Testis (tissue), 5 donors: ENCODE results near the gene SYDE1. TPM values are rescaled to one million over a fixed set of nuclear protein-coding genes. Genes with fewer than 3 reads are reported as not detected.
"Not testable (repeated sequence)": the region's sequence is repeated elsewhere in the genome, so short reads cannot be mapped to it uniquely, and the experiment has no call there.

Experiments used
- DNase-seq: peaks from one replicate; pipeline ENCODE4 v3.0.0-alpha.2; 2019
- H3K27ac ChIP-seq, 2 donors: fragments of 200-600 bp; sonication (generic); one replicate each; pipeline ENCODE4 v1.5.1; 2019
- H3K27me3 ChIP-seq: fragments of 200-600 bp; sonication (generic); one replicate; pipeline ENCODE4 v1.5.1; 2019
- H3K36me3 ChIP-seq: fragments of 200-600 bp; sonication (generic); one replicate; pipeline ENCODE4 v1.5.1; 2017; ENCODE audit warnings: low read depth; ENCODE audit errors: missing control alignments
- H3K4me1 ChIP-seq: fragments of 200-600 bp; sonication (generic); one replicate; pipeline ENCODE4 v1.5.1; 2019
- H3K4me3 ChIP-seq, 2 donors: fragments of 200-600 bp; sonication (generic); one replicate each; pipeline ENCODE4 v1.5.1; 2017 to 2019
- H3K9me3 ChIP-seq: fragments of 200-600 bp; sonication (generic); one replicate; pipeline ENCODE4 v1.5.1; 2017
- POLR2A ChIP-seq: fragments of 450-650 bp; IDR thresholded peaks from one replicate; pipeline ENCODE4 v1.6.1; 2017; ENCODE audit warnings: antibody characterized with exemption, mild to moderate bottlenecking, moderate library complexity
- WGBS, 2 donors: methylation state at CpG; one replicate each; pipeline ENCODE4 v1.1.5; 2018; 5-methylcytosine and 5-hydroxymethylcytosine counted together
- intact Hi-C: fragments of 100-400 bp; cut with DNase I; formaldehyde crosslinking; loops from one replicate; pipeline ENCODE4 v1.15.1; 2023; ENCODE audit warnings: low total_unique reads
- long read RNA-seq, 2 donors: transcript quantifications; one replicate each; lab custom pipeline, GENCODE V29; 2026
- polyA plus RNA-seq: library from polyadenylated mRNA; stranded (reverse); fragments of 350-450 nt; fragmentation: Illumina TruSeq; extraction: RNeasy Lipid Tissue Mini Kit (QIAGEN cat#74804); gene quantifications from one replicate; pipeline ENCODE4 v1.2.3, GENCODE V29; 2014; ENCODE audit warnings: low read depth, low replicate concordance; ENCODE audit not compliant: insufficient read depth
- total RNA-seq, 2 donors: library from RNA; depleted of rRNA; stranded (reverse); fragments of >200 nt; gene quantifications; one replicate each; pipeline ENCODE4 v1.2.3, GENCODE V29; 2016
- TF ChIP-seq, protein P1 (sequence below), 3 experiments: fragments of 450-650 bp in 2 of 3; fragments of 200-600 bp in 1 of 3; sonication (generic) in 1 of 3; IDR thresholded peaks; one replicate each; pipeline ENCODE4 v1.5.1; 2016 to 2019; ENCODE audit warnings: antibody characterized with exemption in 3 of 3, mild to moderate bottlenecking in 2 of 3, moderate library complexity in 1 of 3

Gene SYDE1
- total RNA-seq (10 to 100 TPM in 1 of 2 donors, 1 to 10 TPM in 1; 6.7 to 12.3 TPM), polyA plus RNA-seq (9.3 TPM)
- long read RNA-seq, donor 1, partial matches to known transcripts = 0 of 5 reads
- long read RNA-seq, donor 1, other reads (novel, unspliced or antisense) = 0 of 5 reads
- long read RNA-seq, donor 2, partial matches to known transcripts = 0 of 3 reads
- long read RNA-seq, donor 2, other reads (novel, unspliced or antisense) = 0 of 3 reads

GRCh38 chr19:15107061-15108010 lies at the start of gene SYDE1:
TSS of gene SYDE1 (plus strand) at chr19:15107401. CDS start at chr19:15107434, 33 bp downstream.
- 0 to 3% methylated on average over 8 to 77 of the region's 78 CpGs for WGBS, 2 donors
- Histone ChIP-seq H3K27ac (peak within 1 kb of the TSS; percentile 80 to 89), H3K9me3 (no peaks in the 10 kb centered on the region), H3K4me3 (peak within 1 kb of the TSS; percentile 71 to 83), H3K27me3 (no peaks in the 10 kb centered on the region), H3K4me1 (peaks cover 12% of the 10 kb centered on the region), H3K36me3 (no peaks in the 10 kb centered on the region)
- intact Hi-C loops = no loop called here
- no peak for DNase-seq
- TF ChIP-seq, protein P1, sequence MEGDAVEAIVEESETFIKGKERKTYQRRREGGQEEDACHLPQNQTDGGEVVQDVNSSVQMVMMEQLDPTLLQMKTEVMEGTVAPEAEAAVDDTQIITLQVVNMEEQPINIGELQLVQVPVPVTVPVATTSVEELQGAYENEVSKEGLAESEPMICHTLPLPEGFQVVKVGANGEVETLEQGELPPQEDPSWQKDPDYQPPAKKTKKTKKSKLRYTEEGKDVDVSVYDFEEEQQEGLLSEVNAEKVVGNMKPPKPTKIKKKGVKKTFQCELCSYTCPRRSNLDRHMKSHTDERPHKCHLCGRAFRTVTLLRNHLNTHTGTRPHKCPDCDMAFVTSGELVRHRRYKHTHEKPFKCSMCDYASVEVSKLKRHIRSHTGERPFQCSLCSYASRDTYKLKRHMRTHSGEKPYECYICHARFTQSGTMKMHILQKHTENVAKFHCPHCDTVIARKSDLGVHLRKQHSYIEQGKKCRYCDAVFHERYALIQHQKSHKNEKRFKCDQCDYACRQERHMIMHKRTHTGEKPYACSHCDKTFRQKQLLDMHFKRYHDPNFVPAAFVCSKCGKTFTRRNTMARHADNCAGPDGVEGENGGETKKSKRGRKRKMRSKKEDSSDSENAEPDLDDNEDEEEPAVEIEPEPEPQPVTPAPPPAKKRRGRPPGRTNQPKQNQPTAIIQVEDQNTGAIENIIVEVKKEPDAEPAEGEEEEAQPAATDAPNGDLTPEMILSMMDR (IDR thresholded peaks at IDR 0.05) = no peak
- no peak for TF ChIP-seq POLR2A

DNA sequence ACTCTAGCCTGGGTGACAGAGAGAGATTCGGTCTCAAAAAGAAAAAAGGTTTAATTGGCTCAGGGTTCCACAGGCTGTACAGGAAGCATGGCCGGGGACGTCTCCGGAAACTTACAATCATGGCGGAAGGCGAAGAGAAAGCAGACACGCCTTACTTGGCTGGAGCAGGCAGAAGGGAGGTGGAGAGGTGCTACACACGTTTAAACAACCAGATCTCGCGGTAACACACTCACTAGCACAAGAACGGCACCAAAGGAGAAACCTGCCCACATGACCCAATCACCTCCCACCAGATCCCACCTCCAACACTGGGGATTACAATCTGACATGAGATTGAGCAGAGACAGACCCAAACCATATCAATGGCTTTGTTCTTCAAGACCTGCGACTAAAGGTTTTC lies 45.2 kb upstream of the SYDE1 start:
- Histone ChIP-seq H3K4me3 (no peak overlapping the region), H3K4me1 (no peaks in the 10 kb centered on the region), H3K27me3 (no peaks in the 10 kb centered on the region), H3K9me3 (no peaks in the 10 kb centered on the region), H3K27ac (no peak overlapping the region), H3K36me3 (no peaks in the 10 kb centered on the region)
- intact Hi-C loops = no loop called here
- 49 to 65% methylated on average over 12 of the region's 12 CpGs for WGBS, 2 donors
- DNase-seq = no peak
- TF ChIP-seq, protein P1 (IDR thresholded peaks at IDR 0.05) = no peak
- TF ChIP-seq POLR2A = no peak

- intact Hi-C loops, H3K36me3 ChIP-seq, H3K4me1 ChIP-seq, H3K4me3 ChIP-seq, H3K27me3 ChIP-seq, DNase-seq, H3K27ac ChIP-seq, H3K9me3 ChIP-seq: not testable (repeated sequence)
- 54 to 85% methylated on average over 4 of the region's 4 CpGs for WGBS, 2 donors
These were observed 36.8 kb upstream of the SYDE1 start for GRCh38 chr19:15070386-15070785.

DNA sequence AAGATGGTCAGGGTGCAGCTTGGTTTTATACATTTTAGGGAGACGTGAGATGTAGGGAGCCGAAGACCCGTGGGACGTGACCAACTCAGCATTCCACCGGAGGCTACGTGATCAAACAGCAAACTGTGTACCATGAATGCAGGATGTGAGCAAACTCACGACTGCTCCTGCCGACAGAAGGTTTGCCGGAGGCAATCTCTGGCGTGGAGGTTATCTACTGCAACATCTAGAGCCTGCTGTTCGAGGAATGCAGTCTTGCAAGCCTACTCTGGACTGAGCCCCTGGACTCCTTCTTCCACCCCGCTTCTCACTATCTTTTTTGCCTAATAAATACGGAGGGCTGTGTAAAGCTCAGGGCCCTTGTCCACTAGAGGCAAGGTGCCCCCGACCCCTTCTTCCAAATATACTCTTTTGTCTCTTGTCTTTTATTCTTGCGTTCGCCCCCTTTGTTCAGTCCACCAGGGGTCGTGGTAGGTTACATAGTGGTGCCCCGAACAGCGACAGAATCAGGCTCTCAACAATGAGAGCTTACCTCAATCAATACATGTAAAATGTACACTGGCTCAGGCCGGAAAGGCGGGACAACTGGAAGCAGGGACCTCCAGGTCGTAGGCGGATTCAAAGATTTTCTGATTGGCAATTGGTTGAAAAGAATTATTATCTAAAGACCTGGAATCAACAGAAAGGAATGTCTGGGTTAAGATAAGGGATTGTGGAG lies 34.1 kb upstream of the SYDE1 start:
- H3K36me3 ChIP-seq = no peaks in the 10 kb centered on the region
- no peak overlapping the region for H3K4me3 ChIP-seq
- intact Hi-C loops = no loop called here
- no peaks in the 10 kb centered on the region for H3K27me3 ChIP-seq
- 65 to 76% methylated on average over 23 of the region's 23 CpGs for WGBS, 2 donors
- no peak overlapping the region for H3K27ac ChIP-seq
- DNase-seq = no peak
- no peaks in the 10 kb centered on the region for H3K4me1 ChIP-seq
- no peaks in the 10 kb centered on the region for H3K9me3 ChIP-seq
- TF ChIP-seq, protein P1 (IDR thresholded peaks at IDR 0.05) = no peak
- no peak for TF ChIP-seq POLR2A

- Histone ChIP-seq H3K9me3 (no peaks in the 10 kb centered on the region), H3K4me3 (no peak overlapping the region), H3K27ac (no peak overlapping the region), H3K4me1 (no peaks in the 10 kb centered on the region), H3K27me3 (no peaks in the 10 kb centered on the region), H3K36me3 (no peaks in the 10 kb centered on the region)
- no peak for DNase-seq
- 56 to 68% methylated on average over 2 of the region's 2 CpGs for WGBS, 2 donors
- TF ChIP-seq, protein P1 (IDR thresholded peaks at IDR 0.05) = no peak
- no peak for TF ChIP-seq POLR2A
- intact Hi-C loops = no loop called here
These were observed 32.8 kb upstream of the SYDE1 start for GRCh38 chr19:15074371-15074770.
